ENCODE data around the gene RNASE1. TPM values are rescaled to one million over a fixed set of nuclear protein-coding genes. Genes with fewer than 3 reads are reported as not detected.
A peak's percentile ranks its signal among the peaks of the same experiment; 100 is the strongest.

The RNASE1 gene
- total and polyA plus RNA-seq, 4 donors: 5.8 to 37.9 (median 22.1) TPM

DNA sequence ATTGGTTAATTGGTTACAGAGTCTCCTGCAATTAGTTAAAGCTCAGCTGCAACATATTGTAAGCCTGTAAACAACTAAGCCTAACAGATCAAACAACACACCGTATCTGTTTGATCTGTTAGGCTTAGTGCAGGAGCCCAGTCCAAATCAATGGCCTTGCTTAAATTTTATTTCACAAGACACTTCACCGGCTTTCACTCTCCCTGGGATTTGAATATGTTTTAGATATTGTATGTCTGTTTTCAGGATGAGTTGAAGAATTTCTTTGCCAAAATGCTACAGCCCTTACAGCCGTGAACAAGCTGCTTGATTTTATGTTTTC, 5.5 kb upstream of the RNASE1 start:
- WGBS: 44% methylated on average over 3 of the region's 3 CpGs
- TF ChIP-seq HNF4A (conservative IDR thresholded peaks at IDR 0.05) (peak in 1 of 2 donors; percentile 27), JUND (IDR thresholded peaks at IDR 0.05) (no peak), FOXA2 (IDR thresholded peaks at IDR 0.05) (no peak)

DNA sequence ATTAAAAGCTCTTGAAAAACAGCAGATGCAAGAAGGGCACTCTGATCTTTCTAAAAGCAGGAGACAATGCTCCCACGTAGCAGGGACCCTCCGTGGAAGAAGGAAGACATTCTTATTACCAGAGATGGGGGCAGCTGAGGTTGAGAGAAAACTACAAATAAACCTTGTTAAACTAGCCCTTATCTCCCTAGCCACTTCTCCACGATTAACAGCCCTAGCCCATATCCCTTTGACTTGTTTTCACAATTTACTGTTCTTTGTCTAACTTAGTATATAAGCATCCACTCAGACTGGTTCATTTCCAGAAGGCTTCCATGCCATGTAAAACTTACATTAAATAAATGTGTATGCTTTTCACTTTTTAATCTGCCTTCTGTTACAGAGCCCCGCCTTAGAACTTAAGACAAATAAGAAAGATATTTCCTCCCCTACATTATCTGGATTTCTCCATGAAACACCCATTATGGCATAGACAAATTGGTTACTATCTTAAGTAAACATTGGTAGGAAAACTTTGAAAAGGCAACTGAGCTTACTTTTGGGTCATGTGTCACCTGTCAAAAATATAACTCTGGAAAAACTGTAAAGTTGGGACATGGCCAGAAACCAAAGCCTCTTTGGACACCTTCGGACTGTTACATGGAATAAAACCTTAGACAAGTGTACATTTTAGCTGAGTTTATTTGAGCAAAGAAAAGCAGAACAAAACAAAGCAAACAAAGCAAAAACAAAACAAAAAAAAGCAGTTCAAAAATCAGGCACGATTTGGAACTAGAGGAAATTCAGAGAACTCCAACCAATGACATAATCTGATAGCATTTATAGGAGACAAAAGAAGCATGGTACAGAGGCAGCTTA, 4.9 kb upstream of the RNASE1 start:
- no peak for DNase-seq (ENCODE audit: low spot score)
- Histone ChIP-seq H3K4me1 (ENCODE audit: control insufficient read depth in 4 of 4, insufficient read depth in 4 of 4, low read length in 3 of 4) (peaks cover 0 to 11% (median 3%) of the 10 kb centered on the region in 4 donors), H3K27ac (ENCODE audit: low read depth in 1 of 2, low read length in 2 of 2) (no peak overlapping the region), H3K36me3 (ENCODE audit: control insufficient read depth in 4 of 4, insufficient read depth in 3 of 4, low read depth in 1 of 4, low read length in 3 of 4) (peaks cover 0 to 2% (median 0%) of the 10 kb centered on the region in 4 donors), H3K9me3 (ENCODE audit: control insufficient read depth in 4 of 4, low read length in 3 of 4) (no peaks in the 10 kb centered on the region), H3K9ac (ENCODE audit: low read depth in 1 of 2, low read length in 2 of 2) (no peak overlapping the region), H3K27me3 (ENCODE audit: control insufficient read depth in 4 of 4, insufficient read depth in 4 of 4, low read length in 3 of 4) (no peaks in the 10 kb centered on the region), H3K4me3 (ENCODE audit: low read depth in 1 of 3, low read length in 3 of 3) (no peak overlapping the region)
- 31% methylated on average over 6 of the region's 6 CpGs for WGBS
- TF ChIP-seq HNF4G (IDR thresholded peaks at IDR 0.05): no peak
- TF ChIP-seq TAF1 (conservative IDR thresholded peaks at IDR 0.05): no peak
- no peak for TF ChIP-seq GABPA (IDR thresholded peaks at IDR 0.05 in 1 of 2, conservative IDR thresholded peaks at IDR 0.05 in 1 of 2)
- no peak for TF ChIP-seq NR2F2 (IDR thresholded peaks at IDR 0.05)
- no peak for TF ChIP-seq RXRA (IDR thresholded peaks at IDR 0.05)
- no peak for TF ChIP-seq HNF4A (conservative IDR thresholded peaks at IDR 0.05)
- TF ChIP-seq EGR1 (IDR thresholded peaks at IDR 0.05; ENCODE audit: low read depth in 2 of 2): no peak
- TF ChIP-seq, protein P1, sequence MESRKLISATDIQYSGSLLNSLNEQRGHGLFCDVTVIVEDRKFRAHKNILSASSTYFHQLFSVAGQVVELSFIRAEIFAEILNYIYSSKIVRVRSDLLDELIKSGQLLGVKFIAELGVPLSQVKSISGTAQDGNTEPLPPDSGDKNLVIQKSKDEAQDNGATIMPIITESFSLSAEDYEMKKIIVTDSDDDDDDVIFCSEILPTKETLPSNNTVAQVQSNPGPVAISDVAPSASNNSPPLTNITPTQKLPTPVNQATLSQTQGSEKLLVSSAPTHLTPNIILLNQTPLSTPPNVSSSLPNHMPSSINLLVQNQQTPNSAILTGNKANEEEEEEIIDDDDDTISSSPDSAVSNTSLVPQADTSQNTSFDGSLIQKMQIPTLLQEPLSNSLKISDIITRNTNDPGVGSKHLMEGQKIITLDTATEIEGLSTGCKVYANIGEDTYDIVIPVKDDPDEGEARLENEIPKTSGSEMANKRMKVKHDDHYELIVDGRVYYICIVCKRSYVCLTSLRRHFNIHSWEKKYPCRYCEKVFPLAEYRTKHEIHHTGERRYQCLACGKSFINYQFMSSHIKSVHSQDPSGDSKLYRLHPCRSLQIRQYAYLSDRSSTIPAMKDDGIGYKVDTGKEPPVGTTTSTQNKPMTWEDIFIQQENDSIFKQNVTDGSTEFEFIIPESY (IDR thresholded peaks at IDR 0.05): no peak
- no peak for TF ChIP-seq RAD21 (IDR thresholded peaks at IDR 0.05)
- TF ChIP-seq JUND (IDR thresholded peaks at IDR 0.05): no peak
- TF ChIP-seq, protein P2, sequence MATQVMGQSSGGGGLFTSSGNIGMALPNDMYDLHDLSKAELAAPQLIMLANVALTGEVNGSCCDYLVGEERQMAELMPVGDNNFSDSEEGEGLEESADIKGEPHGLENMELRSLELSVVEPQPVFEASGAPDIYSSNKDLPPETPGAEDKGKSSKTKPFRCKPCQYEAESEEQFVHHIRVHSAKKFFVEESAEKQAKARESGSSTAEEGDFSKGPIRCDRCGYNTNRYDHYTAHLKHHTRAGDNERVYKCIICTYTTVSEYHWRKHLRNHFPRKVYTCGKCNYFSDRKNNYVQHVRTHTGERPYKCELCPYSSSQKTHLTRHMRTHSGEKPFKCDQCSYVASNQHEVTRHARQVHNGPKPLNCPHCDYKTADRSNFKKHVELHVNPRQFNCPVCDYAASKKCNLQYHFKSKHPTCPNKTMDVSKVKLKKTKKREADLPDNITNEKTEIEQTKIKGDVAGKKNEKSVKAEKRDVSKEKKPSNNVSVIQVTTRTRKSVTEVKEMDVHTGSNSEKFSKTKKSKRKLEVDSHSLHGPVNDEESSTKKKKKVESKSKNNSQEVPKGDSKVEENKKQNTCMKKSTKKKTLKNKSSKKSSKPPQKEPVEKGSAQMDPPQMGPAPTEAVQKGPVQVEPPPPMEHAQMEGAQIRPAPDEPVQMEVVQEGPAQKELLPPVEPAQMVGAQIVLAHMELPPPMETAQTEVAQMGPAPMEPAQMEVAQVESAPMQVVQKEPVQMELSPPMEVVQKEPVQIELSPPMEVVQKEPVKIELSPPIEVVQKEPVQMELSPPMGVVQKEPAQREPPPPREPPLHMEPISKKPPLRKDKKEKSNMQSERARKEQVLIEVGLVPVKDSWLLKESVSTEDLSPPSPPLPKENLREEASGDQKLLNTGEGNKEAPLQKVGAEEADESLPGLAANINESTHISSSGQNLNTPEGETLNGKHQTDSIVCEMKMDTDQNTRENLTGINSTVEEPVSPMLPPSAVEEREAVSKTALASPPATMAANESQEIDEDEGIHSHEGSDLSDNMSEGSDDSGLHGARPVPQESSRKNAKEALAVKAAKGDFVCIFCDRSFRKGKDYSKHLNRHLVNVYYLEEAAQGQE (IDR thresholded peaks at IDR 0.05): no peak
- no peak for TF ChIP-seq SP1 (IDR thresholded peaks at IDR 0.05)
- TF ChIP-seq, protein P3, sequence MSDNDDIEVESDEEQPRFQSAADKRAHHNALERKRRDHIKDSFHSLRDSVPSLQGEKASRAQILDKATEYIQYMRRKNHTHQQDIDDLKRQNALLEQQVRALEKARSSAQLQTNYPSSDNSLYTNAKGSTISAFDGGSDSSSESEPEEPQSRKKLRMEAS (IDR thresholded peaks at IDR 0.05): no peak
- TF ChIP-seq, protein P4, sequence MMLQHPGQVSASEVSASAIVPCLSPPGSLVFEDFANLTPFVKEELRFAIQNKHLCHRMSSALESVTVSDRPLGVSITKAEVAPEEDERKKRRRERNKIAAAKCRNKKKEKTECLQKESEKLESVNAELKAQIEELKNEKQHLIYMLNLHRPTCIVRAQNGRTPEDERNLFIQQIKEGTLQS (IDR thresholded peaks at IDR 0.05): no peak
- TF ChIP-seq, protein P5, sequence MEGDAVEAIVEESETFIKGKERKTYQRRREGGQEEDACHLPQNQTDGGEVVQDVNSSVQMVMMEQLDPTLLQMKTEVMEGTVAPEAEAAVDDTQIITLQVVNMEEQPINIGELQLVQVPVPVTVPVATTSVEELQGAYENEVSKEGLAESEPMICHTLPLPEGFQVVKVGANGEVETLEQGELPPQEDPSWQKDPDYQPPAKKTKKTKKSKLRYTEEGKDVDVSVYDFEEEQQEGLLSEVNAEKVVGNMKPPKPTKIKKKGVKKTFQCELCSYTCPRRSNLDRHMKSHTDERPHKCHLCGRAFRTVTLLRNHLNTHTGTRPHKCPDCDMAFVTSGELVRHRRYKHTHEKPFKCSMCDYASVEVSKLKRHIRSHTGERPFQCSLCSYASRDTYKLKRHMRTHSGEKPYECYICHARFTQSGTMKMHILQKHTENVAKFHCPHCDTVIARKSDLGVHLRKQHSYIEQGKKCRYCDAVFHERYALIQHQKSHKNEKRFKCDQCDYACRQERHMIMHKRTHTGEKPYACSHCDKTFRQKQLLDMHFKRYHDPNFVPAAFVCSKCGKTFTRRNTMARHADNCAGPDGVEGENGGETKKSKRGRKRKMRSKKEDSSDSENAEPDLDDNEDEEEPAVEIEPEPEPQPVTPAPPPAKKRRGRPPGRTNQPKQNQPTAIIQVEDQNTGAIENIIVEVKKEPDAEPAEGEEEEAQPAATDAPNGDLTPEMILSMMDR (IDR thresholded peaks at IDR 0.05; ENCODE audit: low read depth, low read length, missing input control): no peak
- no peak for TF ChIP-seq FOXA1 (IDR thresholded peaks at IDR 0.05)
- no peak for TF ChIP-seq FOXA2 (IDR thresholded peaks at IDR 0.05)
- TF ChIP-seq YY1 (IDR thresholded peaks at IDR 0.05): no peak

More for the DNA sequence above, 5.5 kb upstream of the RNASE1 start:
- no peak overlapping the region for H3K27ac ChIP-seq (ENCODE audit: low read depth in 1 of 2, low read length in 2 of 2)
- H3K36me3 ChIP-seq (ENCODE audit: control insufficient read depth in 4 of 4, insufficient read depth in 3 of 4, low read depth in 1 of 4, low read length in 3 of 4): peaks cover 0 to 2% (median 0%) of the 10 kb centered on the region in 4 donors
- DNase-seq (ENCODE audit: low spot score): no peak
- H3K27me3 ChIP-seq (ENCODE audit: control insufficient read depth in 4 of 4, insufficient read depth in 4 of 4, low read length in 3 of 4): no peaks in the 10 kb centered on the region
- H3K4me1 ChIP-seq (ENCODE audit: control insufficient read depth in 4 of 4, insufficient read depth in 4 of 4, low read length in 3 of 4): peaks cover 0 to 11% (median 3%) of the 10 kb centered on the region in 4 donors
- no peaks in the 10 kb centered on the region for H3K9me3 ChIP-seq (ENCODE audit: control insufficient read depth in 4 of 4, low read length in 3 of 4)
- H3K9ac ChIP-seq (ENCODE audit: low read depth in 1 of 2, low read length in 2 of 2): no peak overlapping the region
- no peak overlapping the region for H3K4me3 ChIP-seq (ENCODE audit: low read depth in 1 of 3, low read length in 3 of 3)
